Gastrocnemius medialis (tissue), 4 donors: ENCODE results near the gene FREM2. TPM values are rescaled to one million over a fixed set of nuclear protein-coding genes. Genes with fewer than 3 reads are reported as not detected.
A peak's percentile ranks its signal among the peaks of the same experiment; 100 is the strongest.

Source experiments
- ATAC-seq, 2 donors: fragments of 150-250 bp; one replicate each; pipeline ENCODE4 v1.9.1; 2016
- DNase-seq, 2 donors: peaks; one replicate each; pipeline ENCODE4 v3.0.0-alpha.2; 2019
- H3K27ac ChIP-seq, 4 donors: fragments of 200-600 bp; sonication (generic); 1 replicate in 1 of 4; 2 replicates in 3 of 4; pipeline ENCODE4 v1.5.1; 2016 to 2018; ENCODE audit warnings: mild to moderate bottlenecking in 2 of 4, moderate library complexity in 1 of 4
- H3K27me3 ChIP-seq, 3 donors: fragments of 200-600 bp; sonication (generic) in 2 of 3; 1 replicate in 1 of 3; 2 replicates in 2 of 3; pipeline versions ENCODE4 v1.5.1 to v1.6.0; 2016 to 2019; ENCODE audit warnings: mild to moderate bottlenecking in 1 of 3, moderate library complexity in 1 of 3
- H3K36me3 ChIP-seq, 2 donors: fragments of 200-600 bp; sonication (generic) in 1 of 2; one replicate each; pipeline ENCODE4 v1.5.1; 2017 to 2018
- H3K4me1 ChIP-seq, 2 donors: fragments of 200-600 bp; sonication (generic) in 1 of 2; one replicate each; pipeline ENCODE4 v1.5.1; 2016 to 2017; ENCODE audit warnings: mild to moderate bottlenecking in 2 of 2
- H3K4me3 ChIP-seq, 4 donors: fragments of 200-600 bp; sonication (generic) in 3 of 4; 1 replicate in 1 of 4; 2 replicates in 3 of 4; pipeline ENCODE4 v1.5.1; 2016 to 2019; ENCODE audit warnings: mild to moderate bottlenecking in 2 of 4
- H3K9me3 ChIP-seq, 3 donors: fragments of 200-600 bp; sonication (generic) in 2 of 3; 1 replicate in 1 of 3; 2 replicates in 2 of 3; pipeline ENCODE4 v1.5.1; 2016 to 2019
- CTCF ChIP-seq, 5 experiments: fragments of 450-650 bp in 3 of 5; fragments of 200-600 bp in 2 of 5; sonication (generic) in 2 of 5; IDR thresholded peaks in 4 of 5; conservative IDR thresholded peaks in 1 of 5; 1 replicate in 4 of 5; 2 replicates in 1 of 5; pipeline ENCODE4 v1.5.1; 2016 to 2019; ENCODE audit warnings: antibody characterized with exemption in 5 of 5, mild to moderate bottlenecking in 3 of 5, moderate library complexity in 3 of 5
- POLR2A ChIP-seq, 2 donors: fragments of 450-650 bp; IDR thresholded peaks; one replicate each; pipeline ENCODE4 v1.6.1; 2017; ENCODE audit warnings: antibody characterized with exemption in 2 of 2, mild to moderate bottlenecking in 2 of 2, moderate library complexity in 2 of 2
- in situ Hi-C, 4 donors: fragments of 200-750 bp; cut with MboI; loops; one replicate each; pipeline versions ENCODE4 v1.15.0 to v1.8.0; 2017; ENCODE audit warnings: low sequenced_read_pairs in 4 of 4
- intact Hi-C: fragments of 100-400 bp; cut with DNase I; formaldehyde crosslinking; loops from one replicate; pipeline ENCODE4 v1.15.1; 2023; ENCODE audit warnings: low total_unique reads
- total RNA-seq, 4 donors: library from RNA; depleted of rRNA; stranded (reverse); fragments of >200 nt; gene quantifications; one replicate each; pipeline versions ENCODE4 v1.1.0 to v1.2.3, GENCODE V29; 2016

The FREM2 gene
- total RNA-seq, 4 donors from 2014 or later = 1.3 to 6.4 (median 2.4) TPM

- no peak for ATAC-seq
These were observed 181.5 kb downstream of the FREM2 start for GRCh38 chr13:38868399-38868798.

GRCh38 chr13:38868870-38869269 is 182.0 kb downstream of the FREM2 start:
- Histone ChIP-seq H3K9me3 (no peaks in the 10 kb centered on the region), H3K4me3 (no peak overlapping the region), H3K36me3 (no peaks in the 10 kb centered on the region), H3K27me3 (no peaks in the 10 kb centered on the region), H3K4me1 (peaks cover 9 to 15% of the 10 kb centered on the region in 2 donors), H3K27ac (no peak overlapping the region)
- DNase-seq = no peak
- TF ChIP-seq CTCF (IDR thresholded peaks at IDR 0.05 in 4 of 5, conservative IDR thresholded peaks at IDR 0.05 in 1 of 5) (no peak), POLR2A (IDR thresholded peaks at IDR 0.05) (no peak)
- intact Hi-C loops = no loop called here
- ATAC-seq = no peak
- in situ Hi-C loops = loop anchor here in 1 of 4 donors (25.0 kb wide), 1 partner anchor 182 kb away; the partner anchor contains the start of gene FREM2

More at GRCh38 chr13:38868399-38868798, 181.5 kb downstream of the FREM2 start:
- in situ Hi-C loops (loop anchor here in 1 of 4 donors (25.0 kb wide), 1 partner anchor 181 kb away; the partner anchor contains the start of gene FREM2), intact Hi-C loops (no loop called here)
- H3K9me3 ChIP-seq = no peaks in the 10 kb centered on the region
- H3K36me3 ChIP-seq = no peaks in the 10 kb centered on the region
- no peak overlapping the region for H3K4me3 ChIP-seq
- TF ChIP-seq POLR2A (IDR thresholded peaks at IDR 0.05) (no peak), CTCF (IDR thresholded peaks at IDR 0.05 in 4 of 5, conservative IDR thresholded peaks at IDR 0.05 in 1 of 5) (no peak)
- no peak for DNase-seq
- H3K27me3 ChIP-seq = no peaks in the 10 kb centered on the region
- H3K4me1 ChIP-seq = peaks cover 9 to 15% of the 10 kb centered on the region in 2 donors
- H3K27ac ChIP-seq = no peak overlapping the region

GRCh38 chr13:38871275-38871674 is 184.4 kb downstream of the FREM2 start:
- TF ChIP-seq POLR2A (IDR thresholded peaks at IDR 0.05) = no peak
- TF ChIP-seq CTCF (IDR thresholded peaks at IDR 0.05 in 4 of 5, conservative IDR thresholded peaks at IDR 0.05 in 1 of 5) = no peak
- peaks cover 9 to 15% of the 10 kb centered on the region in 2 donors for H3K4me1 ChIP-seq
- H3K4me3 ChIP-seq = no peak overlapping the region
- DNase-seq (no peak), ATAC-seq (peak; percentile 73 to 79)
- H3K9me3 ChIP-seq = no peaks in the 10 kb centered on the region
- no peaks in the 10 kb centered on the region for H3K27me3 ChIP-seq
- intact Hi-C loops = loop anchor here (5.0 kb wide), 1 partner anchor 104 kb away; no protein-coding TSS in a partner anchor
- in situ Hi-C loops = loop anchor here in 1 of 4 donors (25.0 kb wide), 1 partner anchor 184 kb away; the partner anchor contains the start of gene FREM2
- H3K36me3 ChIP-seq = peaks cover 0 to under 1% of the 10 kb centered on the region in 2 donors
- peak overlapping the region in 3 of 4 donors; percentile 33 to 55 (median 51) for H3K27ac ChIP-seq

GRCh38 chr13:38872693-38873092 is 185.8 kb downstream of the FREM2 start:
- intact Hi-C loops (loop anchor here (1.0 to 5.0 kb wide), 2 partner anchors 105 to 186 kb away; no protein-coding TSS in a partner anchor), in situ Hi-C loops (loop anchor here in 1 of 4 donors (25.0 kb wide), 1 partner anchor 185 kb away; the partner anchor contains the start of gene FREM2)
- Histone ChIP-seq H3K4me3 (no peak overlapping the region), H3K36me3 (peaks cover 0 to 9% of the 10 kb centered on the region in 2 donors), H3K27ac (no peak overlapping the region), H3K27me3 (no peaks in the 10 kb centered on the region), H3K9me3 (no peaks in the 10 kb centered on the region), H3K4me1 (peaks cover 9 to 15% of the 10 kb centered on the region in 2 donors)
- TF ChIP-seq CTCF (IDR thresholded peaks at IDR 0.05 in 4 of 5, conservative IDR thresholded peaks at IDR 0.05 in 1 of 5) (peak in 4 of 5 experiments; percentile 11 to 51 (median 46)), POLR2A (IDR thresholded peaks at IDR 0.05) (no peak)
- ATAC-seq (peak; percentile 50 to 80), DNase-seq (peak; percentile 18 to 65)
